Activated naive CD4-positive, alpha-beta T cell treated with anti-CD3 and anti-CD28 coated beads, Interleukin-2, amount 50 U/mL, for 72 hours (primary cell): ENCODE data around the gene PCED1B. TPM values are rescaled to one million over a fixed set of nuclear protein-coding genes. Genes with fewer than 3 reads are reported as not detected.
"Not testable (repeated sequence)": the region's sequence is repeated elsewhere in the genome, so short reads cannot be mapped to it uniquely, and the experiment has no call there.

Experiments
- ATAC-seq, 2 donors: fragments of 150-1000 bp; cut with Tn5 transposase; 2 replicates each; pipeline ENCODE4 v1.10.0; 2021; ENCODE audit warnings: mild to moderate bottlenecking in 2 of 2, moderate library complexity in 2 of 2
- DNase-seq, 2 donors: peaks; one replicate each; pipeline ENCODE4 v3.0.0; 2021 to 2022; ENCODE audit warnings: low spot score in 2 of 2
- H3K27ac Mint-ChIP-seq, 2 donors: one replicate each; pipeline ENCODE4 v1.8.0; 2022; ENCODE audit warnings: mild to moderate bottlenecking in 2 of 2, mixed read lengths in 2 of 2
- H3K36me3 Mint-ChIP-seq, 2 donors: one replicate each; pipeline ENCODE4 v1.8.0; 2022; ENCODE audit warnings: mixed read lengths in 2 of 2
- H3K9me3 Mint-ChIP-seq, 2 donors: one replicate each; pipeline ENCODE4 v1.8.0; 2022; ENCODE audit warnings: mixed read lengths in 2 of 2
- total RNA-seq, 2 donors: library from RNA; stranded (reverse); gene quantifications; one replicate each; pipeline ENCODE4 v1.2.3, GENCODE V29; 2022

Gene PCED1B, protein sequence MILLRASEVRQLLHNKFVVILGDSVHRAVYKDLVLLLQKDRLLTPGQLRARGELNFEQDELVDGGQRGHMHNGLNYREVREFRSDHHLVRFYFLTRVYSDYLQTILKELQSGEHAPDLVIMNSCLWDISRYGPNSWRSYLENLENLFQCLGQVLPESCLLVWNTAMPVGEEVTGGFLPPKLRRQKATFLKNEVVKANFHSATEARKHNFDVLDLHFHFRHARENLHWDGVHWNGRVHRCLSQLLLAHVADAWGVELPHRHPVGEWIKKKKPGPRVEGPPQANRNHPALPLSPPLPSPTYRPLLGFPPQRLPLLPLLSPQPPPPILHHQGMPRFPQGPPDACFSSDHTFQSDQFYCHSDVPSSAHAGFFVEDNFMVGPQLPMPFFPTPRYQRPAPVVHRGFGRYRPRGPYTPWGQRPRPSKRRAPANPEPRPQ
- total RNA-seq: 100 to 1,000 TPM in 1 of 2 donors, 10 to 100 TPM in 1; 92.5 to 149 TPM

DNA sequence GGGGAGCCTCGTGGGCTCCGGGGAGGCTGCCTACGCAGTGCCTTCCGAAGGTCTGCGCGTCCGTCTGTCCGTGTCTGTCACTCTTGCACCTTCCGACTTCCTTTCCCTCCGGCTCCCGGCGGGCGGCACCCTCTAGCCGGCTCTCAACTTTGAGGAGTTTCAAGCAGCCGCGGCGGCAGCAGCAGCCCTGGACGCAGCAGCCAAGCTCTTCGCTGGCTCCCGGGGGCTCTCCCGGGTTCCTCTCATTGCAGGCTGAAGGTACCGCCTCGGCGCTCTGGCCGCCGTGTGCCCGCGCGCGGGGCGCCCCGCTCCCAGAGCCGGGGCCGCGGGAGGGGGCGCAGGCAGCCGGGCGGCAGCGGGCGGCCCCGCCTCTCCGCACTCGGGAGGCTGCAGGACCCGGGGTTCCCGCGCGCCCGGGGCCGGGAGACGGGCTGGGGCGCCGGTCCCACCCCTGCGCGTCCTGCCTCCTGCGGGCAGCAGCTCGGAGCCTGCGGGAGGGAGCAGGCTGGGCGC is at the start of gene PCED1B, which contains the start of gene AMIGO2:
PCED1B (plus strand) TSS at position 154 of the 513 bp plus-strand sequence. CDS start 155,443 bp downstream, outside the sequence.
AMIGO2 (minus strand) TSS at position 492 of the 513 bp plus-strand sequence. CDS start 957 bp downstream, outside the sequence.
- H3K27ac Mint-ChIP-seq: peak within 1 kb of the TSS; percentile 95 to 98

DNA sequence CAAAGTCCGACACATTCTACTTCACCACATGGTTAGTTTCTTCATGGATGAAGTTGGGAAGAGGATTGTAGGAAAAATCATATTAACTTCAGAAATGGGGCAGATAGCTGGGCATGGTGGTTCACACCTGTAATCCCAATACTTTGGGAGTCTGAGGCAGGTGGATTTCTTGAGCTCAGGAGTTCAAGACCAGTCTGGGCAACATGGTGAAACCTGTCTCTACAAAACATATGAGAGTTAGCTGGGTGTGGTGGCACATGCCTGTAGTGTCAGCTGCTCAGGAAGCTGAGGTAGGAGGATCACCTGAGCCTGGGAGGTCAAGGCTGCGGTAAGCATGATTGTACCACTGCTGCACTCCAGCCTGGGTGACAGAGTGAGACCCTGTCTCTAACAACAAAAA is 49.5 kb upstream of the PCED1B start:
- H3K9me3 Mint-ChIP-seq: no peaks in the 10 kb centered on the region
- no peak for DNase-seq
- H3K27ac Mint-ChIP-seq: no peak overlapping the region
- no peaks in the 10 kb centered on the region for H3K36me3 Mint-ChIP-seq
- ATAC-seq: no peak

More for the DNA sequence above, at the start of gene PCED1B, which contains the start of gene AMIGO2:
- Mint-ChIP-seq H3K36me3 (peaks cover 33 to 43% of the 10 kb centered on the region in 2 donors), H3K9me3 (no peaks in the 10 kb centered on the region)
- DNase-seq: peak; percentile 64 to 76
- ATAC-seq: peak; percentile 60 to 61

DNA sequence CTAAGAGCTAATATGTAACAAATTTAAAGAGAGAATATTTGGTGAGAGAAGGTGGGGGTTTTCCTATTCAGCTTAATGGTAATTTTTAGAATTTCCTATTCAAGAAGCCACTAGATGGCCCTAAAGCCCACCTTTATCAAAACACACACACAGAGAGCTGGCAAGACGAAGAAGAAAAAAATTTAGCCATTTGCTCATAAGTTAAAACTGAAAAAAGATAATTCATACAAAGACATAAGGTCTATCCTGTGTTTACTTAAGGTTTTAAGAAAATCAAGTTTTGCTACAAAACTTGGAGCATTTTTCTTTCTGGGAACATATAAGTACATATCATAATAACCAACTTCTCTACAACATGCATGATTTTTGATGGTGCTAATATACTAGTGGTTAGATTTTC is 46.8 kb upstream of the PCED1B start:
- peak overlapping the region in 1 of 2 donors; percentile 34 for H3K27ac Mint-ChIP-seq
- DNase-seq (no peak), ATAC-seq (peak; percentile 62 to 78)
- peaks cover 0 to 6% of the 10 kb centered on the region in 2 donors for H3K9me3 Mint-ChIP-seq
- H3K36me3 Mint-ChIP-seq: no peaks in the 10 kb centered on the region

DNA sequence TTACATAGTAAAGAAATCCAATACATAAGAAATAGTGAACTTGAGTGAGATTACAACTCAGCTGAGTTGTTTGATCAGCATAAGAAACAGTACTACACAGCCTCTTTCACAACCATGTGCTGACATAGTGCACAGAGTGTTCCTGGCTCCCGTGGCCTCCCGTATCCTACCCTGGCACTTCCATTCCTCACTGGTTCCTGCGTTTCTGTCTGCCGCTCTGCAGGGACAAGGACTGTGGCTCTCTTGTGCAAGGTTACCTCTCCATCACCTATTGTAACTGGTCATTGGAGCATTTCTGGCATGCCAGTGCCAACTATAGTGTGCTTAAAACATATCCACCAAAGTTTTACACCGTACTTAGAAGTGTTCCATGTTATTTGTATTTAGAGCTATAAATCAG is 46.3 kb upstream of the PCED1B start:
- DNase-seq (no peak), ATAC-seq (peak; percentile 54 to 60)
- Mint-ChIP-seq H3K36me3 (no peaks in the 10 kb centered on the region), H3K9me3 (peaks cover 0 to 6% of the 10 kb centered on the region in 2 donors), H3K27ac (peak overlapping the region; percentile 26 to 34)

DNA sequence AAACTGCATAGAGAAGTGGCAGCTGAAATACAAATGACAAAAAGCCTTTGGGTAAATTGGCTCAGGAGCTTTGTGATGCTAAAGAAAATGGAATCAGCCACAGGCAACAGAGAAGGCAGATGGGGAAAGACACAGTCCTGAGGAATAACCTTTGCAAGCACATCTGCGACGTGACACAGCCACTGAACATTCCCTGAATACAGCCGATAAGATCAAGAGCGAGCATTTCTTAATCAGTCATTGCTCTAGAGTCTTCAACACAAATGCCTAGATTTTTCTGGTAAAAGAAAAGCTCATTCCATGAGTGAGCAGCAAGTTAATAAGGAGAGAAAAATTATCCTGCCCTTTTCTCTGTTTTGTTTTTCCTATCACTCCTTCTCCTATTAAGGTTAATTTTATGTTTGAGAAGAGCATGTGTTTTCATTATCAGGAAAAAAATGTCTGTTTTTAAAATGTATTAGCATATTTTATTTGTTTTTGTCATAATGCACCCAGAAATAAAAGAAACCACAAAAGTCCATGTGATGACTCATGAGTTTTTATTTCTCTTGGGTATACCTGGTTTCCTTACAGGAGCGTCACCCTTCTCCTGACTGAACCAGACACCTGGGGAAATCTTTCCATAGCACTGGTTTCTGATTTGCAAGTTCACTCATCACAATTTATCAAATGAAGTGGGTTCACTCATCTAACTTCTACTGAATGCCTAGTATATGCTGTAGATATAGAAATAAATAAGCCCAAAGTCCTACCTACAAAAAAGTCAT is 45.4 kb upstream of the PCED1B start:
- DNase-seq (no peak), ATAC-seq (peak in 1 of 2 donors; percentile 54)
- peaks cover 0 to 6% of the 10 kb centered on the region in 2 donors for H3K9me3 Mint-ChIP-seq
- peak overlapping the region; percentile 9 to 34 for H3K27ac Mint-ChIP-seq
- H3K36me3 Mint-ChIP-seq: no peaks in the 10 kb centered on the region

DNA sequence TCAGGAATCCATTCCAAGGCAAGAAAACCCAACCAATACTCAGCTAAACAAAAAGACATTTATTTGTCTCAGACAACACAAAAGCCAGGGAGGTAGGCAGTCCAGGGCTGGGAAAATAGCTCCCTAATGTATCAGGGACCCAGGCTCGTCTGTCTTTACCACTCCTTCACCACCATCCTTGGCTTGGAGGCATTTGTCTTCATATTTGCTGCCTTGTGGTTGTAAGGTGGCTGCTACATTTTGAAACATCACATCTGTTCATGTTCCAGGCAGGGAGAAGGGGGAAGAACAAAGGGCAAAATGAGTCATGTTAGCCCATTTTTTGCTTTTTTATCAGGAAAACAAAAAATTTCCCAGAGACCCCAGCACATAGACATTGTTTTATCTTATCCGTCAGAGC is 44.8 kb upstream of the PCED1B start:
- no peak overlapping the region for H3K27ac Mint-ChIP-seq
- no peaks in the 10 kb centered on the region for H3K36me3 Mint-ChIP-seq
- no peak for DNase-seq
- no peak for ATAC-seq
- H3K9me3 Mint-ChIP-seq: peaks cover 0 to 6% of the 10 kb centered on the region in 2 donors

DNA sequence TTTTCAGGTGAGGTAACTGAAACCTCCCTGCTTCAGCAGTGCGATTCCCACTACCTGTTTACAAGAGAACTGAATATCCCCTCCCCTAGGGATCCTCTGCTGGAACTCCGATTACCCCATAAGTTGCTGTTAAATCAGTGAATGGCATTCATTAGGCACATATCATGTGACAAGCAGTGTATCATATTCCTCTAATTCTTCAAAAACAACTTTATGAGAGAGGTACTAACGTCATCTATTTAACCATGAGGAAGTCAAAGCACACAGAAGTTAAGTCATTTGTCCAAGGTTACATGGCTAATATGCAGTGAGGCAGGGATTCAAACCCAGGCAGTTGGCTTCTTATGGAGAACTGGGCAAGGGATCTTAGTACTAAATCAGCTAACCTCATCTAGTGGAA is 43.9 kb upstream of the PCED1B start:
- Mint-ChIP-seq H3K9me3 (peaks cover 0 to 6% of the 10 kb centered on the region in 2 donors), H3K27ac (peak overlapping the region in 1 of 2 donors; percentile 30), H3K36me3 (no peaks in the 10 kb centered on the region)
- ATAC-seq (no peak), DNase-seq (no peak)

DNA sequence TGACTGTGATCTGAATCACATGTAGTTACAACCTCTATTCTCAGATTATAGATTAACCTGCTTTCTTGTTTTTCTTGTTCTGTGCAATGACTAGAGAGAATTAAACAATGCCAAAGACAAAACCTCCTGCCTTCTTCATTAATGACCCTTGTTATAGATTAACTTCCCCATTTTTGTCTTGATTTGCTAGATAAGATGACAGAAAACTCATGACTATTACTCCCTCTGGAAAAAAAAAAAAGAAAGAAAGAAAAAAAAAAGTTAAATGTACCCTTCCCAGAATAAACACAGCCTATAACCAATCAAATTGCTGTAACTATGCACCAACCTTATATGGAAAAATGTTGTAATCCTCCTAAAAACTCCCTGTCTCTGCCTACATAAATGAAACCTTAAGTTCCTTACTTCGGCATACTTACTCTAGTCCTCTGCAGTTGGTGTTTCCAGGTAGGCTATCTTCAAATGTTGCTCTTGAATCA is 41.1 kb upstream of the PCED1B start:
- H3K9me3 Mint-ChIP-seq: peaks cover 0 to 6% of the 10 kb centered on the region in 2 donors
- ATAC-seq (no peak), DNase-seq (no peak)
- no peak overlapping the region for H3K27ac Mint-ChIP-seq
- peaks cover 0 to 4% of the 10 kb centered on the region in 2 donors for H3K36me3 Mint-ChIP-seq

DNA sequence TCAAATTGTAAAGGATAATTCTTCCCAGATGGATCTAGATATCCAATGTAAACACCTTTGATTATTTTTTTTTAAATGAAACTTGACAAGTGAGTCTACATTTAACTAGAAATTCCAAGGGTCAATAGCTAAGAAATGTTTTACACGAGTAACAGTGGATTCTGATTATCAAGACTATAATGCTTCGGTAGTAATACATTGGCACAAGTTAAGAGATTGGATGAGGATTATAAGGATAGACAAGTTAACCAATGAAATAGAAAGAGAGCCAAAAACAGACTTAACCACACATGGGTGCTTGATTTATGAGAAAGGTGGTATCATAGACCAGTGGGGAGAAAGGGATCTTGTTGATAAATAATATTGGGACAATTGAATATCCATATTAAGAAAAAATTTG is 40.3 kb upstream of the PCED1B start:
- Mint-ChIP-seq H3K36me3 (peaks cover 0 to 4% of the 10 kb centered on the region in 2 donors), H3K27ac (no peak overlapping the region), H3K9me3 (peaks cover 0 to 6% of the 10 kb centered on the region in 2 donors)
- ATAC-seq (no peak), DNase-seq (no peak)

DNA sequence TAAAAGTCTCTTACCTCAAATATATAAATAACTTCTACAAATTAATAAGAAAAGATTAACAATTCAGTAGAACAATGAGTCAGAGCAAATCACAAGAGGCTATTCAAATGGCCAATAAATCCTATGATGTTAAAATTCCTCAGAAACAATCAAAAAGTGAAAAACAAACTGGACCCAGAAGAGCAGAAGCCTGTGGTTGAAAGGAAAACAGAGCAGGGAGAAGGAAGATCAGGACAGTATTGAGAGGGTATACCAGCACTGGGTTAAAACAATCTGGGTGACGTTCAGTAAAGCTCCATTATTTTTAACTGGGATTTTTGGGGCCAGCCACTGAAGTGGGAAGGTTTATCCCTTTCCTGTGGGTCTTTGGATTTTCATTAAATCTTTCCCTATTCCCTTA is 39.7 kb upstream of the PCED1B start:
- peaks cover 0 to 6% of the 10 kb centered on the region in 2 donors for H3K9me3 Mint-ChIP-seq
- no peak for ATAC-seq
- no peak overlapping the region for H3K27ac Mint-ChIP-seq
- peaks cover 0 to 4% of the 10 kb centered on the region in 2 donors for H3K36me3 Mint-ChIP-seq
- DNase-seq: no peak

DNA sequence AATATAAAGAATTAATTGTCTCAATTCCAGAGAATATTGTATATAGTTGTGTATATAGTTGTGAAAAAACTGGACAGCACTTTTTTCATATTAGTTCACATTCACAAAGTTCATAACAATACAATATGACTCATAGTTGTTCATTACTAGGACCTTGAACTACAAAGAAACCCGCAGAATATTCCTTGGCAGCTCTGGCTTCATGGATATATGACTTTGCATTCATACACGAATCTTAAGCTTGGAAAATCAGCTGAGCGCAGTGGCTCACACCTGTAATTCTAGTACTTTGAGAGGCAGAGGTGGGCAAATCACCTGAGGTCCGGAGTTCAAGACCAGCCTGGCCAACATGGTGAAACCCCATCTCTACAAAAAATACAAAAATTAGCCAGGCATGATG is 38.1 kb upstream of the PCED1B start:
- peaks cover 0 to 5% of the 10 kb centered on the region in 2 donors for H3K9me3 Mint-ChIP-seq
- H3K27ac Mint-ChIP-seq: no peak overlapping the region
- ATAC-seq (no peak), DNase-seq (no peak)
- peaks cover 0 to 4% of the 10 kb centered on the region in 2 donors for H3K36me3 Mint-ChIP-seq

DNA sequence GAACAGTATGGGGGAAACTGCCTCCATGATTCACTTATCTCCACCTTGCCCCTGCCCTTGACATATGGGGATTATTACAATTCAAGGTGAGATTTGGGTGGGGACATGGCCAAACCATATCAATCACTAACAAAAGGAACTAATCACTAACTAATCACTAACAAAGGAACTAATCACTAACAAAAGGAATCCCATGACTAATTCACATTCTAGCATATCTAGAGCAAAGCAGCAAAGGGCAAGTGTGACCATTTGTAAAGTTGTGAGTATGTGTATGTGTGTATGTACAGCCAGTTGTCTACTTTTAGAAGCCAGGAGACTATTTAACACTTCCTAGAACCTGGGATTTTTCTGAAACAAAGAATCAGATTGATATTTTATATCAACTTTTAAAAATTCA is 30.9 kb upstream of the PCED1B start:
- no peak for ATAC-seq

DNA sequence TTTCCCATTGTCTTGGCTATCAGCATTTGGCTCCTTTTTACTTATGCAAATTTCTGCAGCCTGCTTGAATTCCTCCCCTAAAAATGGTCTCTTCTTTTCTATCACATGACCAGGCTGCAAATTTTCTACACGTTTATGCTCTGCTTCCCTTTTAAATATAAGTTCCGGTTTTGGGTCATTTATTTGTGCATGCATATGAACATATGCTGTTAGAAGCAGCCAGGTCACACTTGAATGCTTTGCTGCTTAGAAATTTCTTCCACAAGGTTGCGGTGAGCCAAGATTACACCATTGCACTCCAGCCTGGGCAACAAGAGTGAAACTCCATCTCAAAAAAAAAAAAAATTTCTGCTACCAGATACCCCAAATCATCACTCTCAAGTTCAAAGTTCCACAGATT is 28.1 kb upstream of the PCED1B start:
- not testable (repeated sequence) for H3K27ac Mint-ChIP-seq, ATAC-seq, DNase-seq
- Mint-ChIP-seq H3K36me3 (peaks cover 13 to 17% of the 10 kb centered on the region in 2 donors), H3K9me3 (peaks cover 19 to 25% of the 10 kb centered on the region in 2 donors)

More for the DNA sequence above, 30.9 kb upstream of the PCED1B start:
- H3K9me3 Mint-ChIP-seq: peaks cover 18 to 23% of the 10 kb centered on the region in 2 donors
- no peak overlapping the region for H3K27ac Mint-ChIP-seq
- peaks cover 11 to 15% of the 10 kb centered on the region in 2 donors for H3K36me3 Mint-ChIP-seq
- DNase-seq: no peak

DNA sequence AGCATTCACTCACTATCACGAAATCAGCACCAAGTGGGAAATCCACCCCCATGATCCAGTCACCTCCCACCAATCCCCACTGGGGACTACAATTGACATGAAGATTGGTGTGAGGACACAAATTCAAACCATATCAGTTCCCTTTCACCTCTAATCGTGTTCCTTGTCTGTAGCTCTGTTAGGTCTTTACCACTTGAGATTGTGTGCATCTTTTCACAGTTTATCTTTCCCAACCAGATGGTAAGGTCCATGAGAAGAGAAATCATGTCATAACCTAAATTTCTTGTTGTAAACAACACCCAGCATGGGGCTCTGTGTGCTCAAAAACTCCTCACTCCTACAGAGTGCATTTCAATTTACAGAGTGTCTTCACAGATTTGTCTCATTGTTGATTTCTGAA is 27.1 kb upstream of the PCED1B start:
- no peak for DNase-seq
- Mint-ChIP-seq H3K36me3 (peaks cover 18 to 22% of the 10 kb centered on the region in 2 donors), H3K9me3 (peaks cover 23 to 29% of the 10 kb centered on the region in 2 donors), H3K27ac (no peak overlapping the region)
- ATAC-seq: no peak

DNA sequence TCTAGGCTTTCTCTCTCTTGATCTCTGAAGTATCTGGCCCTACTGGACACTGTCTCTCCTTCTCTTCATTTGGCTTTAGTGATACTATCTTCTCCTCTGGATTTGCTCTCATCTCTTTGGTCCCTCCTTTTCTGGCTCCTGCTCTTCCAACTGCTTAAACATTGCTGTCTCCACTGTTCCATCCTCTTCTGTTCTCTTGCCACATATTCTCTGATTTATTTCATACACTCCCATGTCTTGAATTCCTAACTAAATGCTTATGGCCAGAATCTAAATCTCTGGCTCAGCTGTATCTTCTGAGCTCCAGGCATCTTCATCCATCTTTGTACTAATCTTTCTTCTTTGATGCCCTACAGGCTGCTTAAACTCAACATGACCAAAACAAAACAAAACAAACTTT is 25.5 kb upstream of the PCED1B start:
- Mint-ChIP-seq H3K9me3 (peaks cover 22 to 29% of the 10 kb centered on the region in 2 donors), H3K36me3 (peaks cover 25 to 29% of the 10 kb centered on the region in 2 donors), H3K27ac (no peak overlapping the region)
- DNase-seq: no peak
- ATAC-seq: no peak

DNA sequence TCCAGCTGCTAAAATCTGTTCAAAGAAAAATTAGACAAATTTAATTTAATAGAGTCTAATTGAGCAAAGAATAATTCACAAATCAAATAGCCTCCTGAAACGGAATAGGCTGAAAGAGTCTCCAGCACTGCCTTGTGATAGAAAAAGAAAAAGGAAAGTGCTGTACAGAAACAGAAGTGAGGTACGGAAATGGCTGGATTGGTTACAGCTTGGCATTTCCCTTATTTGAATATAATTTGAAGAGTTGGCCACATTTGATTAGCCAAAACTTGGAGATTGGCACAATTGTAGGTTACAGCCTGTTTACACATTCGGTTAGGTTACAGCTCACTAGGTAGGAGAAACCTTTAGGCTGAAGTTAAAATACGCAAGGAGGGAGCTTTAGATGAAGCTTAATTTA is 24.8 kb upstream of the PCED1B start:
- peaks cover 25 to 29% of the 10 kb centered on the region in 2 donors for H3K9me3 Mint-ChIP-seq
- ATAC-seq (no peak), DNase-seq (no peak)
- H3K36me3 Mint-ChIP-seq: peaks cover 29% of the 10 kb centered on the region in 2 donors
- no peak overlapping the region for H3K27ac Mint-ChIP-seq
